Upper lobe of right lung (tissue), 1 donor: ENCODE measurements around the gene DCD. TPM values are rescaled to one million over a fixed set of nuclear protein-coding genes. Genes with fewer than 3 reads are reported as not detected.

Experiments used
- ATAC-seq: fragments of 200-7000 bp; cut with Tn5 transposase; one replicate; pipeline ENCODE4 v1.9.1; 2020; ENCODE audit warnings: mild to moderate bottlenecking, moderate library complexity
- DNase-seq: peaks from one replicate; pipeline ENCODE4 v3.0.0-alpha.2; 2020
- H3K27ac ChIP-seq: fragments of 200-600 bp; one replicate; pipeline ENCODE4 v1.8.0; 2022
- H3K27me3 ChIP-seq: fragments of 200-600 bp; one replicate; pipeline ENCODE4 v1.8.0; 2022; ENCODE audit warnings: mild to moderate bottlenecking
- H3K36me3 ChIP-seq: fragments of 200-600 bp; one replicate; pipeline ENCODE4 v1.8.0; 2022
- H3K4me1 ChIP-seq: fragments of 200-600 bp; one replicate; pipeline ENCODE4 v1.8.0; 2022
- H3K4me3 ChIP-seq: fragments of 200-600 bp; one replicate; pipeline ENCODE4 v1.8.0; 2022; ENCODE audit warnings: mild to moderate bottlenecking
- H3K9me3 ChIP-seq: fragments of 200-600 bp; one replicate; pipeline ENCODE4 v1.8.0; 2022
- CTCF ChIP-seq: fragments of 200-600 bp; IDR thresholded peaks from one replicate; pipeline ENCODE4 v1.8.0; 2022; ENCODE audit warnings: antibody characterized with exemption
- intact Hi-C: fragments of 100-400 bp; cut with DNase I; formaldehyde crosslinking; loops from one replicate; pipeline ENCODE4 v1.11.0; 2022
- total RNA-seq: library from RNA; stranded (reverse); fragmentation: NEBNext Ultra II Directional; extraction: Animal tissue kit (Norgen Biotek cat#: 25700); gene quantifications from one replicate; pipeline ENCODE4 v1.2.1, GENCODE V29; 2021
- donor health status: DM: no; HTN: yes; CAD: no; lungs with severe emphysema.

DCD gene
- total RNA-seq, 1 donor from 2014 or later: not detected

- Histone ChIP-seq H3K27me3 (peaks cover 7% of the 10 kb centered on the region), H3K4me3 (no peak overlapping the region), H3K9me3 (no peaks in the 10 kb centered on the region), H3K36me3 (no peaks in the 10 kb centered on the region), H3K4me1 (no peaks in the 10 kb centered on the region), H3K27ac (no peak overlapping the region)
- no peak for TF ChIP-seq CTCF
- ATAC-seq (no peak), DNase-seq (no peak)
- intact Hi-C loops: no loop called here
Observed at GRCh38 chr12:54653025-54653424, 4.9 kb upstream of the DCD start.

- no peaks in the 10 kb centered on the region for H3K4me1 ChIP-seq
- ATAC-seq: no peak
- no peak overlapping the region for H3K27ac ChIP-seq
- TF ChIP-seq CTCF: no peak
- intact Hi-C loops: no loop called here
- peaks cover 7% of the 10 kb centered on the region for H3K27me3 ChIP-seq
- H3K4me3 ChIP-seq: no peak overlapping the region
- no peaks in the 10 kb centered on the region for H3K36me3 ChIP-seq
- H3K9me3 ChIP-seq: no peaks in the 10 kb centered on the region
- DNase-seq: no peak
Observed at GRCh38 chr12:54650889-54651288, 2.7 kb upstream of the DCD start.

GRCh38 chr12:54650409-54650808 is 2.2 kb upstream of the DCD start:
- H3K27me3 ChIP-seq: peaks cover 7% of the 10 kb centered on the region
- no peak overlapping the region for H3K27ac ChIP-seq
- DNase-seq (no peak), ATAC-seq (no peak)
- H3K4me1 ChIP-seq: no peaks in the 10 kb centered on the region
- H3K4me3 ChIP-seq: no peak overlapping the region
- intact Hi-C loops: no loop called here
- H3K36me3 ChIP-seq: no peaks in the 10 kb centered on the region
- TF ChIP-seq CTCF: no peak
- H3K9me3 ChIP-seq: no peaks in the 10 kb centered on the region

GRCh38 chr12:54649825-54650224 is 1.7 kb upstream of the DCD start:
- intact Hi-C loops: no loop called here
- DNase-seq: no peak
- H3K4me1 ChIP-seq: no peaks in the 10 kb centered on the region
- H3K9me3 ChIP-seq: no peaks in the 10 kb centered on the region
- H3K4me3 ChIP-seq: no peak overlapping the region
- no peaks in the 10 kb centered on the region for H3K36me3 ChIP-seq
- no peak overlapping the region for H3K27ac ChIP-seq
- no peak for ATAC-seq
- peaks cover 7% of the 10 kb centered on the region for H3K27me3 ChIP-seq
- TF ChIP-seq CTCF: no peak

- ATAC-seq: no peak
Observed at GRCh38 chr12:54641554-54641953, 6.6 kb downstream of the DCD start.

More at GRCh38 chr12:54641554-54641953, 6.6 kb downstream of the DCD start:
- DNase-seq: no peak
- H3K9me3 ChIP-seq: no peaks in the 10 kb centered on the region
- no peak for TF ChIP-seq CTCF
- no peak overlapping the region for H3K4me3 ChIP-seq
- no peaks in the 10 kb centered on the region for H3K4me1 ChIP-seq
- H3K27me3 ChIP-seq: peaks cover 8% of the 10 kb centered on the region
- H3K27ac ChIP-seq: no peak overlapping the region
- no peaks in the 10 kb centered on the region for H3K36me3 ChIP-seq
- intact Hi-C loops: no loop called here
